MCF 10A (cell line): ENCODE data around the gene SPN. TPM values are rescaled to one million over a fixed set of nuclear protein-coding genes. Genes with fewer than 3 reads are reported as not detected.

Experiments used
- BruUV-seq: library from RNA; stranded (reverse); fragments of 400-500 nt; replicated peaks from 2 replicates; lab custom pipeline; 2021; lab: Mats Ljungman, UMichigan
- CTCF ChIA-PET: fragments of 300-600 bp; sonication (Branson Sonifier 250); formaldehyde crosslinking; extraction: SDS; loops from one replicate; lab custom pipeline; 2021; ENCODE audit warnings: antibody characterized with exemption, inconsistent platforms; lab: Yijun Ruan, JAX
- POLR2A ChIA-PET: fragments of 300-600, 350-650 bp; sonication (Branson Sonifier 250); formaldehyde crosslinking; extraction: SDS; loops from one replicate; lab custom pipeline; 2020; ENCODE audit warnings: antibody characterized with exemption, inconsistent platforms; lab: Yijun Ruan, JAX
- DNase-seq: peaks from one replicate; pipeline ENCODE4 v3.0.0-alpha.2; 2018; ENCODE audit not compliant: unreplicated experiment
- H3K27ac Mint-ChIP-seq: one replicate; pipeline ENCODE4 v1.8.0; 2022; ENCODE audit warnings: mild to moderate bottlenecking, low read depth, mixed read lengths; ENCODE audit not compliant: unreplicated experiment
- H3K27me3 Mint-ChIP-seq: one replicate; pipeline ENCODE4 v1.8.0; 2022; ENCODE audit warnings: mixed read lengths; ENCODE audit not compliant: insufficient read depth, unreplicated experiment
- H3K36me3 Mint-ChIP-seq: one replicate; pipeline ENCODE4 v1.8.0; 2022; ENCODE audit warnings: mild to moderate bottlenecking, moderate library complexity, mixed read lengths; ENCODE audit not compliant: insufficient read depth, unreplicated experiment
- H3K4me1 Mint-ChIP-seq: one replicate; pipeline ENCODE4 v1.8.0; 2022; ENCODE audit warnings: mixed read lengths; ENCODE audit not compliant: insufficient read depth, unreplicated experiment
- H3K4me3 Mint-ChIP-seq: one replicate; pipeline ENCODE4 v1.8.0; 2022; ENCODE audit warnings: mild to moderate bottlenecking, moderate library complexity, mixed read lengths; ENCODE audit not compliant: unreplicated experiment
- H3K9me3 Mint-ChIP-seq: one replicate; pipeline ENCODE4 v1.8.0; 2022; ENCODE audit warnings: mixed read lengths; ENCODE audit not compliant: unreplicated experiment
- intact Hi-C: fragments of 100-400 bp; cut with micrococcal nuclease; formaldehyde crosslinking; loops from 2 replicates; pipeline ENCODE4 v1.14.1; 2022
- total RNA-seq: library from RNA; stranded (reverse); gene quantifications from 2 replicates; pipeline ENCODE4 v1.2.3, GENCODE V29; 2022
- TF ChIP-seq, protein P1 (sequence below): fragments of 200-600 bp; IDR thresholded peaks from one replicate; pipeline ENCODE4 v1.8.0; 2022; ENCODE audit warnings: antibody characterized with exemption, mild to moderate bottlenecking; ENCODE audit not compliant: unreplicated experiment

SPN gene
- total RNA-seq, 1 experiment from 2014 or later: not detected

DNA sequence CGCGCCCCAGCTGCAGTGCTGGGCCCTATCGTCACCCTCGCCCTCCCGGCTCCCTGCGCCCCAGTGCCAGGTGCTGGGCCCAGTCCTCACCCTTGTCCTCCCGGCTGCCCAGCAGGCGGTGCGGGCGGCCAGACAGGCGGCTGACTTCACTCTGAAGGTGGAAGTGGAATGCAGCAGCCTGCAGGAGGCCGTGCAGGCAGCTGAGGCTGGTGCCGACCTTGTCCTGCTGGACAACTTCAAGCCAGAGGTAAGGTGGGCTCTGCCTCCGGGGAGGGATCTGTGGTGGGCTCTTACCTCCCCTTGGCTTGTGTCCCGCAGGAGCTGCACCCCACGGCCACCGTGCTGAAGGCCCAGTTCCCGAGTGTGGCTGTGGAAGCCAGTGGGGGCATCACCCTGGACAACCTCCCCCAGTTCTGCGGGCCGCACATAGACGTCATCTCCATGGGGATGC is 33.9 kb downstream of the SPN start:
- H3K27ac Mint-ChIP-seq: no peak overlapping the region
- ChIA-PET POLR2A (interaction anchor here (0.6 kb wide), 2 partner anchors 226 to 555 kb away, joined by 3 to 4 read pairs; no protein-coding TSS in a partner anchor), CTCF (no interaction called here)
- no peaks in the 10 kb centered on the region for H3K36me3 Mint-ChIP-seq
- H3K4me3 Mint-ChIP-seq: no peak overlapping the region
- no peaks in the 10 kb centered on the region for H3K9me3 Mint-ChIP-seq
- intact Hi-C loops: no loop called here
- DNase-seq: no peak
- TF ChIP-seq, protein P1, sequence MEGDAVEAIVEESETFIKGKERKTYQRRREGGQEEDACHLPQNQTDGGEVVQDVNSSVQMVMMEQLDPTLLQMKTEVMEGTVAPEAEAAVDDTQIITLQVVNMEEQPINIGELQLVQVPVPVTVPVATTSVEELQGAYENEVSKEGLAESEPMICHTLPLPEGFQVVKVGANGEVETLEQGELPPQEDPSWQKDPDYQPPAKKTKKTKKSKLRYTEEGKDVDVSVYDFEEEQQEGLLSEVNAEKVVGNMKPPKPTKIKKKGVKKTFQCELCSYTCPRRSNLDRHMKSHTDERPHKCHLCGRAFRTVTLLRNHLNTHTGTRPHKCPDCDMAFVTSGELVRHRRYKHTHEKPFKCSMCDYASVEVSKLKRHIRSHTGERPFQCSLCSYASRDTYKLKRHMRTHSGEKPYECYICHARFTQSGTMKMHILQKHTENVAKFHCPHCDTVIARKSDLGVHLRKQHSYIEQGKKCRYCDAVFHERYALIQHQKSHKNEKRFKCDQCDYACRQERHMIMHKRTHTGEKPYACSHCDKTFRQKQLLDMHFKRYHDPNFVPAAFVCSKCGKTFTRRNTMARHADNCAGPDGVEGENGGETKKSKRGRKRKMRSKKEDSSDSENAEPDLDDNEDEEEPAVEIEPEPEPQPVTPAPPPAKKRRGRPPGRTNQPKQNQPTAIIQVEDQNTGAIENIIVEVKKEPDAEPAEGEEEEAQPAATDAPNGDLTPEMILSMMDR: no peak
- peaks cover 22% of the 10 kb centered on the region for H3K27me3 Mint-ChIP-seq
- no peaks in the 10 kb centered on the region for H3K4me1 Mint-ChIP-seq
- BruUV-seq: no TSS peak

DNA sequence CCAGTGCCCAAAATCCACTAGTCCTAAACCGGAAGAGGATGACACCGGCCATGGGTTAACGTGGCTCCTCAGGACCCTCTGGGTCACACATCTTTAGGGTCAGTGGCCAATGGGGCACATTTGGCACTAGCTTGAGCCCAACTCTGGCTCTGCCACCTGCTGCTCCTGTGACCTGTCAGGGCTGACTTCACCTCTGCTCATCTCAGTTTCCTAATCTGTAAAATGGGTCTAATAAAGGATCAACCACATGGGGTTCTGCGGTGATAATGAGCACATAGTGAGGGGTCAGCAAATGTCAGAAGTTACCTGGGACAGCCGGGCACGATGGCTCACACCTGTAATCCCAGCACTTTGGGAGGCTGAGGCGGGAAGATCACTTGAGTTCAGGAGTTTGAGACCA is 34.3 kb downstream of the SPN start:
- TF ChIP-seq, protein P1: no peak
- ChIA-PET CTCF (no interaction called here), POLR2A (no interaction called here)
- Mint-ChIP-seq H3K27ac (no peak overlapping the region), H3K4me1 (no peaks in the 10 kb centered on the region), H3K27me3 (peaks cover 22% of the 10 kb centered on the region), H3K9me3 (no peaks in the 10 kb centered on the region), H3K4me3 (no peak overlapping the region), H3K36me3 (no peaks in the 10 kb centered on the region)
- DNase-seq: no peak
- BruUV-seq: no TSS peak
- intact Hi-C loops: no loop called here

DNA sequence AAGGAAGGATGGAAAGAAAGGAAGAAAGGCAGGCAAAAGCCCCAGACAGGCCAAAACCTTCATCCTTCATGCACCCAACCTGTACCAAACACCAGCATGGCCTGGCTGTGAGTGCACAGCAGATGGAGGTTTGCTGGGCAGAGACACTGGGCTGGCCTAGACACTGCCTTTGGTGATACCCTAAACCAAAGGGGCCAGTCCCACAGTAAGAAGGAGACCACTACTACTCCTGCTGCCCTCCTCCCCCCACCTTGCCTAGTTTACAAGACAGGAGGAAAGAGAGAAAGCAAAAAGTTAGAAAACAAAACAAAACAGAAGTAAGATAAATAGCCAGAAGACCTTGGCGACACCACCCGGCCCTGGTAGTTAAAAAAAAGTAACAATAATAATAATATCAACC is 35.0 kb downstream of the SPN start:
- no peak overlapping the region for H3K27ac Mint-ChIP-seq
- H3K4me1 Mint-ChIP-seq: no peaks in the 10 kb centered on the region
- no peaks in the 10 kb centered on the region for H3K9me3 Mint-ChIP-seq
- TF ChIP-seq, protein P1: no peak
- no TSS peak for BruUV-seq
- DNase-seq: no peak
- no peaks in the 10 kb centered on the region for H3K36me3 Mint-ChIP-seq
- intact Hi-C loops: no loop called here
- no peak overlapping the region for H3K4me3 Mint-ChIP-seq
- POLR2A ChIA-PET: interaction anchor here (0.5 to 1.3 kb wide), 3 partner anchors 20 to 120 kb away, joined by 3 read pairs; no protein-coding TSS in a partner anchor
- CTCF ChIA-PET: interaction anchor here (1.3 to 3.0 kb wide), 2 partner anchors 122 to 334 kb away, joined by 3 to 25 read pairs; partner anchors contain the start of genes MVP and TLCD3B
- H3K27me3 Mint-ChIP-seq: peaks cover 22% of the 10 kb centered on the region

DNA sequence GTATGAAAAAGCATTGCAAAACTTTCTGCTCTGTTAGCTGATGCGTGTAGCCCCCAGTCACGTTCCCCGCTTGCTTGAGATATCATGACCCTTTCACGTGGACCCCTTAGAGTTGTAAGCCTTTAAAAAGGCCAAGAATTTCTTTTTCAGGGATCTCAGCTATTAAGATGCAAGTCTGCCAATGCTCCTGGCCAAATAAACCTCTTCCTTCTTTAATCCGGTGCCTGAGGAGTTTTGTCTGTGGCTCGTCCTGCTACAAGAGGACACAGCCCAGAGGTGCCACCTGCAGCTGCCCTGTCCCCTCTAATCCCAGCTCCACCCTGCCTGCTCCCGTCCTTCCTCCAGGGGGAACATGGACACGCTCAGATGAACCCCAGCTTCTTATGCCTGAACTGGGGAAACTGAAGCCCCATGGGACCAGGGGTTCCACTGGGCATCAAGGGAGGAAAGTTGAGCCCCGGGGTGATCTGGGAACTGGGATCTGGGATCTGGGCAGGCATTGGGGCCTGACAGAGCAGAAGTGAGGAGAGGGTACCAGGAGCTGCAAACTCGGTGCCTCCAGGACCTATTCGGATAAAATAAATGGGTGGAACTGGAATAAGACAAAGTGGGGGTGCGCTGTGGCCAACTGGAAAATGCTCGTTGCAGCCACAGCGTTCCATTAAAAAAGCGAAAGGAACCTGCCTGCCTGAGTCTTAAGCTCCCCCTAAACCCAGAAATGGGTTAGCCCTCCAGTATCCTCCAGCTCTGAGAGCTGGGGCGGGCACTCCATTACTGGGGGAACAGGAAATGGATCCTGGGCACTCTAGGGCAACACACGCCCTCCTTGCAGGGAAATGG is 35.7 kb downstream of the SPN start:
- TF ChIP-seq, protein P1: no peak
- Mint-ChIP-seq H3K9me3 (no peaks in the 10 kb centered on the region), H3K27me3 (peaks cover 22% of the 10 kb centered on the region), H3K36me3 (no peaks in the 10 kb centered on the region), H3K27ac (no peak overlapping the region), H3K4me3 (no peak overlapping the region), H3K4me1 (no peaks in the 10 kb centered on the region)
- no peak for DNase-seq
- ChIA-PET POLR2A (interaction anchor here (0.5 to 1.3 kb wide), 6 partner anchors 17 to 141 kb away, joined by 3 to 4 read pairs (median 3); partner anchors contain the start of gene KIF22), CTCF (interaction anchor here (0.6 to 3.0 kb wide), 17 partner anchors 13 to 614 kb away, joined by 3 to 25 read pairs (median 7); partner anchors contain the start of genes C16orf92, KIF22, MVP and TLCD3B)
- intact Hi-C loops: no loop called here
- no TSS peak for BruUV-seq
